ENCODE data around the gene ANKFY1. TPM values are rescaled to one million over a fixed set of nuclear protein-coding genes. Genes with fewer than 3 reads are reported as not detected.

The ANKFY1 gene
- total and polyA plus RNA-seq, 9 of the 15 experiments (the other 6 are each of a cell fraction or from before 2014, with no cell fraction given): 4.3 to 25.6 (median 12.2) TPM

DNA sequence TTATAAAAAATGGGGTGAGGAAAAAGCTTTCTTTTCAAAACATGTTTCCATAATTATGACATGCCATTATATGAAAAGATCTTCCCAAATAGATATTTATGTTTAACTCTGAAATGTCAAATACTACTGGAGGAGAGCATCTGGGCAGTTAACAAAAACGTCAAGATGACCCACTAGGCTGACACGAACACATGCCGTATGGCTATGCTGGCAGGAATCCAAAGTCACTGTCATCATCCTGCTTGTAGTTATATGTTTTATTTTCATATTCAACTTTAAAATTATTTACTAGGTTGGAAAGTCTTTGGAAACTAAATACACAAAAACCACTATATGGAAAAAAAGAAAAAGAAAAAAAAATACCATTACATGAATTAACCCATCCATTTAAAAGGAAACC, 27.3 kb downstream of the ANKFY1 start (continued):
- TF ChIP-seq, protein P1, sequence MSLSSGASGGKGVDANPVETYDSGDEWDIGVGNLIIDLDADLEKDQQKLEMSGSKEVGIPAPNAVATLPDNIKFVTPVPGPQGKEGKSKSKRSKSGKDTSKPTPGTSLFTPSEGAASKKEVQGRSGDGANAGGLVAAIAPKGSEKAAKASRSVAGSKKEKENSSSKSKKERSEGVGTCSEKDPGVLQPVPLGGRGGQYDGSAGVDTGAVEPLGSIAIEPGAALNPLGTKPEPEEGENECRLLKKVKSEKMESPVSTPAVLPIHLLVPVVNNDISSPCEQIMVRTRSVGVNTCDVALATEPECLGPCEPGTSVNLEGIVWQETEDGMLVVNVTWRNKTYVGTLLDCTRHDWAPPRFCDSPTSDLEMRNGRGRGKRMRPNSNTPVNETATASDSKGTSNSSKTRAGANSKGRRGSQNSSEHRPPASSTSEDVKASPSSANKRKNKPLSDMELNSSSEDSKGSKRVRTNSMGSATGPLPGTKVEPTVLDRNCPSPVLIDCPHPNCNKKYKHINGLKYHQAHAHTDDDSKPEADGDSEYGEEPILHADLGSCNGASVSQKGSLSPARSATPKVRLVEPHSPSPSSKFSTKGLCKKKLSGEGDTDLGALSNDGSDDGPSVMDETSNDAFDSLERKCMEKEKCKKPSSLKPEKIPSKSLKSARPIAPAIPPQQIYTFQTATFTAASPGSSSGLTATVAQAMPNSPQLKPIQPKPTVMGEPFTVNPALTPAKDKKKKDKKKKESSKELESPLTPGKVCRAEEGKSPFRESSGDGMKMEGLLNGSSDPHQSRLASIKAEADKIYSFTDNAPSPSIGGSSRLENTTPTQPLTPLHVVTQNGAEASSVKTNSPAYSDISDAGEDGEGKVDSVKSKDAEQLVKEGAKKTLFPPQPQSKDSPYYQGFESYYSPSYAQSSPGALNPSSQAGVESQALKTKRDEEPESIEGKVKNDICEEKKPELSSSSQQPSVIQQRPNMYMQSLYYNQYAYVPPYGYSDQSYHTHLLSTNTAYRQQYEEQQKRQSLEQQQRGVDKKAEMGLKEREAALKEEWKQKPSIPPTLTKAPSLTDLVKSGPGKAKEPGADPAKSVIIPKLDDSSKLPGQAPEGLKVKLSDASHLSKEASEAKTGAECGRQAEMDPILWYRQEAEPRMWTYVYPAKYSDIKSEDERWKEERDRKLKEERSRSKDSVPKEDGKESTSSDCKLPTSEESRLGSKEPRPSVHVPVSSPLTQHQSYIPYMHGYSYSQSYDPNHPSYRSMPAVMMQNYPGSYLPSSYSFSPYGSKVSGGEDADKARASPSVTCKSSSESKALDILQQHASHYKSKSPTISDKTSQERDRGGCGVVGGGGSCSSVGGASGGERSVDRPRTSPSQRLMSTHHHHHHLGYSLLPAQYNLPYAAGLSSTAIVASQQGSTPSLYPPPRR (CRISPR knock-in tag; IDR thresholded peaks at IDR 0.05; ENCODE audit: borderline replicate concordance): no peak
- TF ChIP-seq CBX1 (IDR thresholded peaks at IDR 0.05; ENCODE audit: low read depth): no peak
- TF ChIP-seq PYGO2 (tag; IDR thresholded peaks at IDR 0.05): no peak
- TF ChIP-seq HCFC1 (IDR thresholded peaks at IDR 0.05; ENCODE audit: low read depth, low read length): no peak

DNA sequence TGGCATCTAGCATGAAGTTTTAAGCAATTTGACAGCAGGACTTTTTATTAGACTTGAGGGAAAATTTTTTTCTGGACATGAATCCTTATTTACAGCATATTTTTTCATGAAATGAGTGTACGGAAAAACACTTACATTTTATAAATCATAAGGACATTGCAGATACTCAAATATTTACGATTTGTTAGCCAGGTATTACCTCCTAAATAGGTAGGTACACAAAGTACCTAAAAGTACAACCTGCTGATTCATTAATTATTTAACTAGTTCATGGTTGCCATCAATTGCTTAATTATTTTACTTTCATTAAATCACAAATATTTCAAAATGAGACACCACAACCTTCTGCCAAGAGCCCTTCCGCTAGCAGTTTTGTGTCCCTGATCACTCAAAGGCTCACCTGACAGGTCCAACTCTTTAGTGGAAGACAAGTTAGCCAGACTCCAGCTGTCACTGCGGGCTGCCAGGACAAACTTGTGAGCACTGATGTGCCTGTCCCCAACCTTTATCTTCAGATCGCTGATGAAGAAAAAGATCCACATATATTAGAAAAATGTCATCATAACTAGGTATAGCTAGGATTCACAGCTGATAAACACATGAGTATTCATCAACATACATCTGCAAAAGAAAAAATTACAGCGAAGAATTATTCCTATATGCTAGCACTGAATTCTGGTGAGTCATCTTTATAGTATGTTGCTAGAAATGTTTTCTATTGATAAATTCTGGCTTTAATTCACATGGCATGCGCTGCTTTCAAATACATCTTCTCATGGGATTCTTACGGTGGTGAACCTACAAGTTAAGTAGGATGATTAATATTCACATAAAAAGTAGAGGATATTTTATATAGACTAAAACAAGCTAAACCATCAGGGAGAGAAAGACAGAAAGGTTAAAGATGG, 28.2 kb downstream of the ANKFY1 start:
- in situ Hi-C loops (cut with MboI) (no loop called here), intact Hi-C loops (cut with micrococcal nuclease) (no loop called here)
- no peaks in the 10 kb centered on the region for H3K4me1 ChIP-seq (replicated peaks in 1 of 2; ENCODE audit: control insufficient read depth in 2 of 2, insufficient read depth in 2 of 2, low read length in 2 of 2)
- BruUV-seq (replicated peaks): no TSS peak
- H3K4me2 ChIP-seq (ENCODE audit: insufficient read depth, low read length): no peak overlapping the region
- POLR2A ChIA-PET: no interaction called here
- no peaks in the 10 kb centered on the region for H3K79me2 ChIP-seq (ENCODE audit: control insufficient read depth, insufficient read depth, low read length)
- 94% methylated on average over 8 of the region's 8 CpGs for WGBS (ENCODE audit: insufficient coverage, low coverage, missing lambda C conversion rate)
- no peak for FAIRE-seq
- H4K20me1 ChIP-seq (replicated peaks; ENCODE audit: control insufficient read depth, insufficient read depth, low read length): no peaks in the 10 kb centered on the region
- CTCF ChIA-PET (ENCODE audit: low intra/inter-chr PET ratio): no interaction called here
- no peak overlapping the region for H3K27ac ChIP-seq (ENCODE audit: extremely low read depth, low read depth, low read length)
- peaks cover 2% of the 10 kb centered on the region for H3K9me1 ChIP-seq (ENCODE audit: control insufficient read depth, insufficient read depth, low read length)
- H3K27me3 ChIP-seq (ENCODE audit: control insufficient read depth in 2 of 2, insufficient read depth in 2 of 2, low read length in 2 of 2): no peaks in the 10 kb centered on the region
- H3K9ac ChIP-seq (ENCODE audit: insufficient read depth in 1 of 2, low read depth in 2 of 2, low read length in 2 of 2): no peak overlapping the region
- ATAC-seq: no peak
- no peak overlapping the region for H2AFZ ChIP-seq (ENCODE audit: low read depth, low read length)
- H3K9me3 ChIP-seq (replicated peaks; ENCODE audit: control insufficient read depth, insufficient read depth, low read depth, low read length): no peaks in the 10 kb centered on the region
- DNase-seq (ENCODE audit: extremely low read depth in 1 of 4, low spot score in 3 of 4): no peak
- H3K4me3 ChIP-seq: no peak overlapping the region
- H3K36me3 ChIP-seq (ENCODE audit: control insufficient read depth, insufficient read depth, low read length): peaks cover 67% of the 10 kb centered on the region
- TF ChIP-seq CHD1 (IDR thresholded peaks at IDR 0.05; ENCODE audit: low read length) (no peak), JUN (IDR thresholded peaks at IDR 0.05; ENCODE audit: borderline replicate concordance, low read depth, low read length) (no peak), JUN (CRISPR knock-in tag; IDR thresholded peaks at IDR 0.05; ENCODE audit: borderline replicate concordance) (no peak), ZNF124 (CRISPR knock-in tag; IDR thresholded peaks at IDR 0.05) (no peak), TCF7L2 (IDR thresholded peaks at IDR 0.05; ENCODE audit: low read depth, low read length) (no peak), ZFP36 (IDR thresholded peaks at IDR 0.05; ENCODE audit: low read depth, low read length, partially characterized antibody) (no peak), CBFA2T3 (IDR thresholded peaks at IDR 0.05) (no peak)
- TF ChIP-seq, protein P2, sequence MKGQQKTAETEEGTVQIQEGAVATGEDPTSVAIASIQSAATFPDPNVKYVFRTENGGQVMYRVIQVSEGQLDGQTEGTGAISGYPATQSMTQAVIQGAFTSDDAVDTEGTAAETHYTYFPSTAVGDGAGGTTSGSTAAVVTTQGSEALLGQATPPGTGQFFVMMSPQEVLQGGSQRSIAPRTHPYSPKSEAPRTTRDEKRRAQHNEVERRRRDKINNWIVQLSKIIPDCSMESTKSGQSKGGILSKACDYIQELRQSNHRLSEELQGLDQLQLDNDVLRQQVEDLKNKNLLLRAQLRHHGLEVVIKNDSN (CRISPR knock-in tag; IDR thresholded peaks at IDR 0.05): no peak
- TF ChIP-seq, protein P3, sequence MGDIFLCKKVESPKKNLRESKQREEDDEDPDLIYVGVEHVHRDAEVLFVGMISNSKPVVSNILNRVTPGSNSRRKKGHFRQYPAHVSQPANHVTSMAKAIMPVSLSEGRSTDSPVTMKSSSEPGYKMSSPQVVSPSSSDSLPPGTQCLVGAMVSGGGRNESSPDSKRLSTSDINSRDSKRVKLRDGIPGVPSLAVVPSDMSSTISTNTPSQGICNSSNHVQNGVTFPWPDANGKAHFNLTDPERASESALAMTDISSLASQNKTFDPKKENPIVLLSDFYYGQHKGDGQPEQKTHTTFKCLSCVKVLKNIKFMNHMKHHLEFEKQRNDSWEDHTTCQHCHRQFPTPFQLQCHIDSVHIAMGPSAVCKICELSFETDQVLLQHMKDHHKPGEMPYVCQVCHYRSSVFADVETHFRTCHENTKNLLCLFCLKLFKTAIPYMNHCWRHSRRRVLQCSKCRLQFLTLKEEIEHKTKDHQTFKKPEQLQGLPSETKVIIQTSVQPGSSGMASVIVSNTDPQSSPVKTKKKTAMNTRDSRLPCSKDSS (IDR thresholded peaks at IDR 0.05; ENCODE audit: low read depth, partially characterized antibody): no peak

All from K562 (cell line).